ENCODE results near the gene HMGB4.

HMGB4 gene

GRCh38 chr1:33863779-33864178 is at the start of gene HMGB4:
Gene HMGB4, plus strand, starts transcription at chr1:33864079. Its CDS starts 113 bp downstream, at chr1:33864192.
- DNase-seq, result no peak

- DNase-seq, result no peak
These were observed 49.7 kb upstream of the HMGB4 start for GRCh38 chr1:33814166-33814565.

GRCh38 chr1:33815061-33815460 is 48.8 kb upstream of the HMGB4 start:
- no peak for DNase-seq

GRCh38 chr1:33818071-33818470 is 45.8 kb upstream of the HMGB4 start:
- DNase-seq, result peak; percentile 37

- no peak for DNase-seq
These were observed 44.5 kb upstream of the HMGB4 start for GRCh38 chr1:33819290-33819912.

GRCh38 chr1:33819913-33820311 is 44.0 kb upstream of the HMGB4 start:
- no peak for DNase-seq

- DNase-seq, result no peak
These were observed 43.1 kb upstream of the HMGB4 start for GRCh38 chr1:33820804-33821203.

GRCh38 chr1:33821291-33821690 is 42.6 kb upstream of the HMGB4 start:
- no peak for DNase-seq

GRCh38 chr1:33822396-33822795 is 41.5 kb upstream of the HMGB4 start:
- DNase-seq, result no peak

- DNase-seq, result no peak
These were observed 40.5 kb upstream of the HMGB4 start for GRCh38 chr1:33823401-33823800.

- no peak for DNase-seq
These were observed 40.0 kb upstream of the HMGB4 start for GRCh38 chr1:33823830-33824229.

- DNase-seq, result no peak
These were observed 39.6 kb upstream of the HMGB4 start for GRCh38 chr1:33824321-33824720.

- DNase-seq, result no peak
These were observed 38.9 kb upstream of the HMGB4 start for GRCh38 chr1:33824971-33825370.

GRCh38 chr1:33825506-33825905 is 38.4 kb upstream of the HMGB4 start:
- DNase-seq, result no peak

- no peak for DNase-seq
These were observed 37.6 kb upstream of the HMGB4 start for GRCh38 chr1:33826311-33826710.

- DNase-seq, result no peak
These were observed 37.2 kb upstream of the HMGB4 start for GRCh38 chr1:33826711-33827110.

GRCh38 chr1:33828059-33828458 is 35.8 kb upstream of the HMGB4 start:
- DNase-seq, result no peak

GRCh38 chr1:33828654-33829053 is 35.2 kb upstream of the HMGB4 start:
- no peak for DNase-seq

- no peak for DNase-seq
These were observed 27.0 kb upstream of the HMGB4 start for GRCh38 chr1:33836911-33837310.

- no peak for DNase-seq
These were observed 26.2 kb upstream of the HMGB4 start for GRCh38 chr1:33837635-33838034.

- DNase-seq, result no peak
These were observed 22.4 kb upstream of the HMGB4 start for GRCh38 chr1:33841494-33841893.

- DNase-seq, result no peak
These were observed 21.5 kb upstream of the HMGB4 start for GRCh38 chr1:33842348-33842747.

- DNase-seq, result no peak
These were observed 19.7 kb upstream of the HMGB4 start for GRCh38 chr1:33844166-33844565.

- DNase-seq, result no peak
These were observed 17.0 kb upstream of the HMGB4 start for GRCh38 chr1:33846861-33847260.

- DNase-seq, result no peak
These were observed 15.5 kb upstream of the HMGB4 start for GRCh38 chr1:33848205-33848937.

Data from NCI-H2171 (cell line).